SU-DHL-6 (cell line): ENCODE measurements around the gene SMOC1.

Source experiments
- H2AFZ ChIP-seq: fragments of 200-600 bp; sonication (generic); 2 replicates; pipeline ENCODE4 v1.6.1; 2014; ENCODE audit warnings: low read depth, mild to moderate bottlenecking, moderate library complexity, mixed read lengths, antibody characterized with exemption, low read length; ENCODE audit not compliant: severe bottlenecking
- H3F3A ChIP-seq: fragments of 200-600 bp; shearing (Covaris generic); 2 replicates; pipeline ENCODE4 v1.6.0; 2016; ENCODE audit warnings: antibody characterized with exemption, mild to moderate bottlenecking; ENCODE audit not compliant: insufficient read depth
- H3K27ac ChIP-seq: fragments of 200-600 bp; sonication (generic); 2 replicates; pipeline ENCODE4 v1.5.1; 2016; ENCODE audit warnings: low read depth, mild to moderate bottlenecking, low read length, moderate library complexity, mixed read lengths
- H3K27me3 ChIP-seq: fragments of 200-600 bp; sonication (generic), shearing (Covaris generic); 2 replicates; pipeline ENCODE4 v1.6.0; 2014; ENCODE audit warnings: mild to moderate bottlenecking, low read length
- H3K36me3 ChIP-seq: fragments of 200-600 bp; sonication (generic); 2 replicates; pipeline ENCODE4 v1.6.1; 2014; ENCODE audit warnings: mild to moderate bottlenecking, low read length, mixed read lengths
- H3K4me2 ChIP-seq: fragments of 300-600, 200-600 bp; shearing (Covaris generic), sonication (generic); 2 replicates; pipeline ENCODE4 v1.6.0; 2014; ENCODE audit warnings: low read length, low read depth, mild to moderate bottlenecking; ENCODE audit not compliant: poor library complexity, severe bottlenecking
- H3K4me3 ChIP-seq: fragments of 200-600 bp; sonication (generic); 2 replicates; pipeline ENCODE4 v1.5.1; 2014; ENCODE audit warnings: antibody characterized with exemption, low read length, mild to moderate bottlenecking, mixed read lengths; ENCODE audit not compliant: insufficient read depth, poor library complexity, severe bottlenecking
- H3K79me2 ChIP-seq: fragments of 200-600 bp; sonication (generic); 2 replicates; pipeline ENCODE4 v1.6.1; 2014; ENCODE audit warnings: mild to moderate bottlenecking, low read length, moderate library complexity; ENCODE audit not compliant: insufficient read depth
- H3K9ac ChIP-seq: fragments of 200-600 bp; sonication (generic); 2 replicates; pipeline ENCODE4 v1.7.0; 2014; ENCODE audit warnings: mild to moderate bottlenecking, low read length
- H3K9me2 ChIP-seq: fragments of 200-600 bp; sonication (generic); replicated peaks from 2 replicates; pipeline ENCODE4 v1.6.1; 2014; ENCODE audit warnings: low read length; ENCODE audit not compliant: insufficient read depth
- H3K9me3 ChIP-seq: fragments of 200-600 bp; sonication (generic); 2 replicates; pipeline ENCODE4 v1.6.1; 2014; ENCODE audit warnings: low read length, mixed read lengths; ENCODE audit not compliant: insufficient read depth
- H4K20me1 ChIP-seq: fragments of 200-600 bp; sonication (generic); 2 replicates; pipeline ENCODE4 v1.6.1; 2014; ENCODE audit warnings: low read depth, mild to moderate bottlenecking, antibody characterized with exemption, low read length, moderate library complexity, mixed read lengths
- EZH2phosphoT487 ChIP-seq: fragments of 200-600 bp; sonication (generic), shearing (Covaris generic); conservative IDR thresholded peaks from 2 replicates; pipeline ENCODE4 v1.6.1; 2018; ENCODE audit warnings: mild to moderate bottlenecking, antibody characterized with exemption, low read length, moderate library complexity, mixed read lengths
- TF ChIP-seq, protein P1 (sequence below): fragments of 200-600 bp; sonication (generic); IDR thresholded peaks from one replicate; pipeline ENCODE4 v1.5.1; 2017; ENCODE audit warnings: antibody characterized with exemption, mild to moderate bottlenecking, low read length, moderate library complexity; ENCODE audit not compliant: insufficient read depth, poor library complexity, severe bottlenecking

The SMOC1 gene

DNA sequence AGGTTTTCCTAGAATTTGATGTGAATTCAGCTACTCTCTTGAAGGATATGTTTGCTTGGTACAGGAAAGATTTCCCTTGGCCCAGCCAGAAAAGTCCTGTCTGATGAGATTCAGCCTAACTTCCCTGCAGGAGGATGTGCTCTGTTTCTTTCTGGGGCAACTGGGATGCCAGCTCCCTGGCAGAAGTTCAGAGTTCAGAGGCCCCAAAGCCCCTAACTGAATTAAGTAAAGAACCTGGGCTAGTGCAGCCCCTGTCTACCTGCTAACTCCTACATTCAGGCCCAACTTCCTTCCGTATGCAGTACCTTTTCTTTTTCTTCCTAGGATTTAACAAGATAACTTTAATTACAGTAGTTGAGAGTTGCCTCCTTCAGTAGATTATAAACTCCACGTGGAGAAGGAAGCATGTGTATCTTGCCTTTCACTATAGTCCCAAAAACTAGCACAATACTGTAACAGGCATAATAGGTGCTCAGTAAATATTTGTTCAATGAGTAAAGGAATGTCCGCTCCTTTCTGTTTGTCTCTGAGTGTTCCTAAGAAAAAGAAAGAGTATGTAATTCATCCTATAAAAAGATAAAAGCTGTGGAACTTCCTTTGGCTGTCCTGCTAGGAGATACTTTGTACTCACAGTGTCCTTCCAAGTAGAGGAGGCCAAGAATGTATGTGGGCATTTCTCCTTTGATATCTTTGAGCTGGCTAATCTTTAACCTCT is 168.5 kb downstream of the SMOC1 start:
- Histone ChIP-seq H3K9ac (no peak overlapping the region), H3K9me3 (no peaks in the 10 kb centered on the region), H3K27ac (no peak overlapping the region)

DNA sequence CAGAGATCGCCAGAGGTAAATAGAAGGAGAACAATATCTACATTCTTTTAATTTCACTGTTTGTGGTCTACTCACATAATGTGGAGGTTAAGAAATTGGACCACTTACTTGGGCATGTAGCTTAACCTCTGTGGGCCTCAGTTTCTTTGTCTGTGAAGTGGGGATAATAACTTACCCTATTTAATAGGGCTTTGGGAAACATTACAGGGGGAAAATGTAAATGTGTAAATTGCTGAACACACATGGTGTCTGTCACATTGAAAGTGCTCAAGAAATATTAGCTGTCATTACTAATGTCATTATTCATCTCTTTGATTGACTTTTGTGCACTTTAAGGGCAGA is 169.1 kb downstream of the SMOC1 start:
- Histone ChIP-seq H3K9me3 (no peaks in the 10 kb centered on the region), H3K79me2 (no peaks in the 10 kb centered on the region), H3K4me2 (no peak overlapping the region), H3K9ac (no peak overlapping the region), H3K27me3 (no peaks in the 10 kb centered on the region), H3K9me2 (no peaks in the 10 kb centered on the region), H3K27ac (no peak overlapping the region), H3F3A (no peaks in the 10 kb centered on the region), H4K20me1 (no peaks in the 10 kb centered on the region), H2AFZ (no peak overlapping the region), H3K4me3 (no peak overlapping the region), H3K36me3 (no peaks in the 10 kb centered on the region)
- no peak for TF ChIP-seq EZH2phosphoT487
- TF ChIP-seq, protein P1, sequence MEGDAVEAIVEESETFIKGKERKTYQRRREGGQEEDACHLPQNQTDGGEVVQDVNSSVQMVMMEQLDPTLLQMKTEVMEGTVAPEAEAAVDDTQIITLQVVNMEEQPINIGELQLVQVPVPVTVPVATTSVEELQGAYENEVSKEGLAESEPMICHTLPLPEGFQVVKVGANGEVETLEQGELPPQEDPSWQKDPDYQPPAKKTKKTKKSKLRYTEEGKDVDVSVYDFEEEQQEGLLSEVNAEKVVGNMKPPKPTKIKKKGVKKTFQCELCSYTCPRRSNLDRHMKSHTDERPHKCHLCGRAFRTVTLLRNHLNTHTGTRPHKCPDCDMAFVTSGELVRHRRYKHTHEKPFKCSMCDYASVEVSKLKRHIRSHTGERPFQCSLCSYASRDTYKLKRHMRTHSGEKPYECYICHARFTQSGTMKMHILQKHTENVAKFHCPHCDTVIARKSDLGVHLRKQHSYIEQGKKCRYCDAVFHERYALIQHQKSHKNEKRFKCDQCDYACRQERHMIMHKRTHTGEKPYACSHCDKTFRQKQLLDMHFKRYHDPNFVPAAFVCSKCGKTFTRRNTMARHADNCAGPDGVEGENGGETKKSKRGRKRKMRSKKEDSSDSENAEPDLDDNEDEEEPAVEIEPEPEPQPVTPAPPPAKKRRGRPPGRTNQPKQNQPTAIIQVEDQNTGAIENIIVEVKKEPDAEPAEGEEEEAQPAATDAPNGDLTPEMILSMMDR: no peak

More for the DNA sequence above, 168.5 kb downstream of the SMOC1 start:
- Histone ChIP-seq H3K27me3 (no peaks in the 10 kb centered on the region), H3F3A (no peaks in the 10 kb centered on the region), H3K4me3 (no peak overlapping the region), H2AFZ (no peak overlapping the region), H3K4me2 (no peak overlapping the region), H4K20me1 (no peaks in the 10 kb centered on the region), H3K79me2 (no peaks in the 10 kb centered on the region), H3K36me3 (no peaks in the 10 kb centered on the region), H3K9me2 (no peaks in the 10 kb centered on the region)
- TF ChIP-seq EZH2phosphoT487: no peak
- TF ChIP-seq, protein P1: no peak

DNA sequence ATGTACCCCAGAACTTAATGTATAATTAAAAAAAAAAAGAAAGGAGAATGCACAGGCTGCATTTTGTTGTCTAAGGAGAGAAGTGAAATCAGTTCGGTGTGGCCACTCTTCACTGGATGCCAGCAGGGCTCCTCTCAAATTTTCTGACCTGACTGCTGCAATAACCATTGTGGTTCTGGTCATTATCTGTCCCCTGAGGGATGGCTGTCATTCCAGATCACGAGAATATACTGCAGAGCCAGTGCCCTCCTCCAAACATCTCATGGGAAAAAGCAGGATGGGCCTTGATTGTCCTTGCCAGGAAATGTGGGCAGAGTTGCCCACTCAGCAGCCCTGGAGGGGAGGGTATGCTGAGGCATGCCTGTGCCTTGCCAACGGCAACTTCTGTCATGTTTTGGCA is 170.4 kb downstream of the SMOC1 start:
- Histone ChIP-seq H3K4me3 (no peak overlapping the region), H2AFZ (no peak overlapping the region), H3F3A (no peaks in the 10 kb centered on the region)

More for the DNA sequence above, 170.4 kb downstream of the SMOC1 start:
- H3K9me2 ChIP-seq: no peaks in the 10 kb centered on the region
- H3K9me3 ChIP-seq: no peaks in the 10 kb centered on the region
- H3K36me3 ChIP-seq: no peaks in the 10 kb centered on the region
- no peaks in the 10 kb centered on the region for H4K20me1 ChIP-seq
- H3K4me2 ChIP-seq: no peak overlapping the region
- no peaks in the 10 kb centered on the region for H3K27me3 ChIP-seq
- no peak overlapping the region for H3K9ac ChIP-seq
- H3K27ac ChIP-seq: no peak overlapping the region
- no peak for TF ChIP-seq EZH2phosphoT487
- TF ChIP-seq, protein P1: no peak
- H3K79me2 ChIP-seq: no peaks in the 10 kb centered on the region
